Breast epithelium (tissue), 3 donors: ENCODE data around the gene RP2.

Experiments
- POLR2A ChIP-seq: fragments of 450-650 bp; IDR thresholded peaks from one replicate; pipeline ENCODE4 v1.6.1; 2016; ENCODE audit warnings: antibody characterized with exemption, mild to moderate bottlenecking, moderate library complexity
- POLR2AphosphoS5 ChIP-seq, 3 donors: sonication (generic); formaldehyde crosslinking; IDR thresholded peaks; one replicate each; pipeline ENCODE4 v1.6.1; 2017; ENCODE audit warnings: antibody characterized with exemption in 3 of 3
- TF ChIP-seq, protein P1 (sequence below), 3 donors: fragments of 450-650 bp; IDR thresholded peaks; one replicate each; pipeline ENCODE4 v1.5.1; 2016 to 2017; ENCODE audit warnings: antibody characterized with exemption in 3 of 3, mild to moderate bottlenecking in 3 of 3, moderate library complexity in 3 of 3

DNA sequence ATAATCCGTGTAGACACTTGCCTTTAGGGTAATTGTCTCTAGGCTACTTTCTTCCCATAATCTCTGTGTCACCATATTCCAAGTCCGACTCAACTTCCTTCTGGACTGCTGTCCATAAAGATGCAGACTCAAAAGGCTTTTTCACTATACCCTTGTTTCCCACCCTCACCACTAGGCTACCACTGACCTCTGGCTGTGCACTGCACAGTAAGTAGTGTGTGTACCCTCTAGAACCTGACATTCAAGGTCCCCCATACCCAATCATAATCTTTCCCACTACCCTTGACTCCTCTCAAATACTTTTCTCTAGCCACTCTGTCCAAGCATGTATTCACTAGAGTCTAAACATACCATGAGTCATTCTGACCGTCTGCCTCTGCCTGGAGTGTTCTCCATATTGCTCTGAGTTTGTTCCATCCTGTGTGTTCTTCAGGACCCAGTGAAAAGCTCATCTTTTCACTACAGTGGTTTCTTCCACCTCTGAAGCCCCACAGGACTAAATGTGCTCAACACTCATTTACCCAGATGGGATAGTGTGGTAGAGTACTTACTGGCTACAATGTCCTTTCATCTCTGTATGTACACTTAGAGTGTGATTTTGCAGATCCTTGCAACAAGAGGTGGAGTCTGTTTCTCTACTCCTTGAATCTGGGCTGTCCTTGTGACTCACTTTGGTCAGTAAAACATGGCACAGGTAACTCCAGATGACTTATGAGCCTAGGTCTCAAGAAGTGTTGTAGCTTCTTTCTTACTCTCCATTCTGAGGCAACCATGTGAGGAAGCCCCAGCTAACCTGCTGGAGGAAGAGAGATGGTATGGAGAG, 92.8 kb downstream of the RP2 start:
- TF ChIP-seq POLR2AphosphoS5 (IDR thresholded peaks at IDR 0.05) (no peak), POLR2A (no peak)
- TF ChIP-seq, protein P1, sequence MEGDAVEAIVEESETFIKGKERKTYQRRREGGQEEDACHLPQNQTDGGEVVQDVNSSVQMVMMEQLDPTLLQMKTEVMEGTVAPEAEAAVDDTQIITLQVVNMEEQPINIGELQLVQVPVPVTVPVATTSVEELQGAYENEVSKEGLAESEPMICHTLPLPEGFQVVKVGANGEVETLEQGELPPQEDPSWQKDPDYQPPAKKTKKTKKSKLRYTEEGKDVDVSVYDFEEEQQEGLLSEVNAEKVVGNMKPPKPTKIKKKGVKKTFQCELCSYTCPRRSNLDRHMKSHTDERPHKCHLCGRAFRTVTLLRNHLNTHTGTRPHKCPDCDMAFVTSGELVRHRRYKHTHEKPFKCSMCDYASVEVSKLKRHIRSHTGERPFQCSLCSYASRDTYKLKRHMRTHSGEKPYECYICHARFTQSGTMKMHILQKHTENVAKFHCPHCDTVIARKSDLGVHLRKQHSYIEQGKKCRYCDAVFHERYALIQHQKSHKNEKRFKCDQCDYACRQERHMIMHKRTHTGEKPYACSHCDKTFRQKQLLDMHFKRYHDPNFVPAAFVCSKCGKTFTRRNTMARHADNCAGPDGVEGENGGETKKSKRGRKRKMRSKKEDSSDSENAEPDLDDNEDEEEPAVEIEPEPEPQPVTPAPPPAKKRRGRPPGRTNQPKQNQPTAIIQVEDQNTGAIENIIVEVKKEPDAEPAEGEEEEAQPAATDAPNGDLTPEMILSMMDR (IDR thresholded peaks at IDR 0.05), result no peak
